LNCaP clone FGC (cell line): ENCODE measurements around the gene COX7A1.

Experiments
- DNase-seq: peaks from one replicate; pipeline ENCODE4 v3.0.0-alpha.2; 2011; ENCODE audit warnings: low read depth
- H3K4me3 ChIP-seq: 2 replicates; pipeline ENCODE4 v1.5.1; 2011; ENCODE audit warnings: mild to moderate bottlenecking, low read depth, low read length, control low read depth
- TF ChIP-seq, protein P1 (sequence below): IDR thresholded peaks from 2 replicates; pipeline ENCODE4 v1.5.1; 2012; ENCODE audit warnings: mild to moderate bottlenecking; ENCODE audit not compliant: control insufficient read depth, insufficient read depth; ENCODE audit errors: extremely low read depth

Gene COX7A1

DNA sequence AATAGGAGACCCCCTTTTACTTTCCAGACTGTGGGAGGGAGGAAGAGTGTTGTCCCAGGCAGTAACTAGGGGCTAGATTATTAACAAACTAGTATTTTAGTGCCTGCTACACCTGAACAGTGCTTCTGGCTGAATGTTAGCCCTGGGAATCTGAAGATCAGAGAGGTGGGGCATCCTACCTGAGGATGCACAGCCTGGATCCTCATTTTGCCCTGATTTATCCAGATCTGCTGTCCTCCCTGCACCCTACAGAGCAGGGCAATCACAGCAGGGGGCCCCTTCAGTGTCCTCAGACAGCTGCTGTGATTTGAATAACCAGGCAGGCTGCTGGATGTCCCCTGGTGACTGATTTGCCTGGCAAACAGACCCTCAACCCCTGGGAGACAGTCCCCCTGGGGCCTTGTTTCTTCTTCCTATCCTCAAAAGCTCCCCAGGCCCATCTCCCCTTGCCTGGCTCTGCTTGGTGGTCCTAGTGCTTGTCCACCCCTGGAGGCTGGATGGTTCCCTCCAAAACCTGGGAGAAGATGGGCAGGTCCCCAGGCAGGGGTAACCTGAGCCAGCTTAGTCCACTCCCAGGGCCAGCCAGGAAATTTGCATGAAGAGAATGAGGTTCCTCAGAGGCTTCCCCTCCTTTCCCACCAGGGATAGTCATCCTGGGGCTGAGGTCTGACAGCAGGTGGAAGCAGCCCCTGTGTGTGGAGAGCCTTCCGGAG lies 41.6 kb downstream of the COX7A1 start, which contains the start of gene OVOL3:
Gene OVOL3 (plus strand): TSS at position 657 of the 713 bp plus-strand sequence. CDS start 60 bp downstream, outside the sequence.
- no peak within 1 kb of the TSS for H3K4me3 ChIP-seq
- TF ChIP-seq, protein P1, sequence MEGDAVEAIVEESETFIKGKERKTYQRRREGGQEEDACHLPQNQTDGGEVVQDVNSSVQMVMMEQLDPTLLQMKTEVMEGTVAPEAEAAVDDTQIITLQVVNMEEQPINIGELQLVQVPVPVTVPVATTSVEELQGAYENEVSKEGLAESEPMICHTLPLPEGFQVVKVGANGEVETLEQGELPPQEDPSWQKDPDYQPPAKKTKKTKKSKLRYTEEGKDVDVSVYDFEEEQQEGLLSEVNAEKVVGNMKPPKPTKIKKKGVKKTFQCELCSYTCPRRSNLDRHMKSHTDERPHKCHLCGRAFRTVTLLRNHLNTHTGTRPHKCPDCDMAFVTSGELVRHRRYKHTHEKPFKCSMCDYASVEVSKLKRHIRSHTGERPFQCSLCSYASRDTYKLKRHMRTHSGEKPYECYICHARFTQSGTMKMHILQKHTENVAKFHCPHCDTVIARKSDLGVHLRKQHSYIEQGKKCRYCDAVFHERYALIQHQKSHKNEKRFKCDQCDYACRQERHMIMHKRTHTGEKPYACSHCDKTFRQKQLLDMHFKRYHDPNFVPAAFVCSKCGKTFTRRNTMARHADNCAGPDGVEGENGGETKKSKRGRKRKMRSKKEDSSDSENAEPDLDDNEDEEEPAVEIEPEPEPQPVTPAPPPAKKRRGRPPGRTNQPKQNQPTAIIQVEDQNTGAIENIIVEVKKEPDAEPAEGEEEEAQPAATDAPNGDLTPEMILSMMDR: no peak
- DNase-seq: no peak

DNA sequence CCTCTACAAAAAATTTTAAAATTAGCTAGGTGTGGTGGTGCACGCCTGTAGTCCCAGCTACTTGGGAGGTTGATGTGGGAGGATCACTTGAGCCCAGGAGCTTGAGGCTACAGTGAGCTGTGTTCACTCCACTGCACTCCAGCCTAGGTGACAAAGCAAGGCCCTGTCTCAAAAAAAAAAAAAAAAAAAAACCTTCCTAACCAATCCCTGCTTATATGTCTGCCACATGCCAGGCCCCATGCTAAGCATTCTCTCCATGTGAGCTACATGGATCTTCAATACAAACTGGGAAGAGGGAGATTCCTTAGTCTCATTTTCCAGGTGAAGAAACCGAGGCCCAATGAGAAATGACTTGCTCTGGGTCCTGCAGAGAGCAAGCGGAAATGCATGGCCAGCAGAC lies 43.6 kb downstream of the COX7A1 start:
- H3K4me3 ChIP-seq: no peak overlapping the region
- TF ChIP-seq, protein P1: no peak
- DNase-seq: no peak

DNA sequence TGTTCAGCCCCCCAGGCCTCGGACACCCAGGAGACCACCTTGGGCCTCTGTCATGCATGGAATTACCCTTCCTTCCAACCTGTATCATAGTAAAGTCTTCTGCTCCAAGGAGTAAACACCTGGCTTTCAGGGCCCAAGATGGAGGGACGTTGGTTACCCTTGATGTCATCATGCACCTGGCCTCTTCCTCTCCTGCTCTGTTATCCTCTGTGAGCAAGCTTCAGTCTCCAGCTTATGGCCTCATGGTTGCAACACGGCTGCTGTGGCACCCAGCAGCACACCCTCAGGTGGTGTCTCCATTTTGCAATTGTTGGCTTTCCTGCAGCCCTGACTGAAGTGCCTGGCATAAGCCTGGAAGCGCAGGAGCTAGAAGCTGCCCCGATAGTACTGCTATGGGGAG lies 45.3 kb downstream of the COX7A1 start:
- no peak for DNase-seq
- H3K4me3 ChIP-seq: no peak overlapping the region
- TF ChIP-seq, protein P1: no peak

DNA sequence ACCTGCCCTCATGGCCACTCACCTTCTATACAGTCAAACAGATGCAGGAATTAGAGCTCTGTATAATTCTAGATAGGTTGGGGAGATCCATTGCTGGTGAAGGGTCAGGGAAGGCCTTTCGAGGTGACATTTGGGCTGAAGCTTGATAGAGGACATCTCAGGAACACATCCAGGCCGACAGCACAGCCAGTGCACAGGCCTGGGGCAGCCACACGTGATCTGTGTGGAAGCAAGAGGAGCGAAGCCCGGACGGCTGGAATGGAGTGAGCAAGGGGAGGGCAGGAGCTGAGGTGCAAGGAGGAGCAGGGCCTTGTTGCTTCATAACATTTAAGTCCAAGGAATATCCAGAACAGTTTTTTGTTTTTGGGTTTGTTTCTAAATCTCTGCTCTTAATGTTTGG lies 45.8 kb downstream of the COX7A1 start:
- TF ChIP-seq, protein P1: no peak
- no peak for DNase-seq
- no peak overlapping the region for H3K4me3 ChIP-seq

DNA sequence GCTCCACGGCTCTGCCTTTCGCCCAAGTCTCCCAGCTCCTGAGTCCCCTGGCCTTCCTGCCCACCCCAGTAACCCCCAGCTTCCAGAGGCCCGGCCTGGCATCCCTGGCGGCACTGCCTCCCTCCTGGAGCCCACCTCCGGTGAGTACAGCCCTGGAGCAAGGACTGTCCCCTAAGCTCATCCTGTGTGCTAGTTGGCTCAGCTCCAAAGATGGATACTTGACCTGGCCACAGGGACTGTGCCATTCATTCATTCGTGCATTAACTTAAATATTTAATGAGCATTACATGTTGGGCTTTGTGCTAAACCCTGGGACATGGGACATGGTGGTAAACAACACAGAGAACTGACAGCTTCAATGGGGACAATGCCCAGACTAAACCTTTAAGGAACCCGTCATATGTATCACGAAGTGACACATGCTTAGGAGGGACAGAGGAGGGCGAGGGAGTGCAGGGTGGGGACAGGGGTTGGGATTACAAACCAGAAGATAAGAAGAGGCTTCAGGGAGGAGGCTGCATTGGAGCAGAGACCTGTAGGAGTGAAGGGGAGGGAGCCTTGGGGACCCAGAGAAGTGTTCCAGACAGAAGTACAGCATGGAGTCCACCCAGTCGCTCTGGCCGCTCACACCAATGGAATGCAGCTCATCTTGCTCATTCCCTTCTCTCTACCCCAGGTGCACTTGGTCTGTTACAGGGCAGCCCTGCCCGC lies 48.2 kb downstream of the COX7A1 start:
- TF ChIP-seq, protein P1: no peak
- DNase-seq: no peak
- H3K4me3 ChIP-seq: no peak overlapping the region

DNA sequence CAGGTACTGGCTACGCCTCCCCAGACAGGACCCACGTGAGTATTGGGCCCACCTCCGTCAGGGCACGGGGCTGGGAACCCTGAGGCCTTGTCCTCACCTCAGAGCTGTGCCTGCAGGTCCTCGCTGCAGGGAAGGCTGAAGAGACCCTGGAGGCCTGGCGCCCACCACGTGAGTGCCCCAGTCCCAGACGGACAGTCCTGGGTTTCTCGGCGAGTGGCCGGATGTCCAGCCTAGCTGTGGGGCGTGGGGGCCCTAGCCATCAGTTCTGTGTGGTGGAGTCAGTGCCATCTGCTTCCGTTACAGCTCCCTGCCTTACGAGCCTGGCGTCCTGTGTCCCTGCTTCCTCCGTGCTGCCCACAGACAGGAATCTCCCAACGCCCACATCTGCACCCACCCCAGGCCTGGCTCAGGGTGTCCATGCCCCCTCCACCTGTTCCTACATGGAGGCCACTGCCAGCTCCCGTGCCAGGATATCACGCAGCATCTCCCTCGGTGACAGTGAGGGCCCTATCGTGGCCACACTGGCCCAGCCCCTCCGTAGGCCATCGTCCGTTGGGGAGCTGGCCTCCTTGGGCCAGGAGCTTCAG lies 49.1 kb downstream of the COX7A1 start:
- H3K4me3 ChIP-seq: no peak overlapping the region
- TF ChIP-seq, protein P1: no peak
- DNase-seq: no peak
